ENCODE measurements around the gene CNEP1R1.
"Not testable (repeated sequence)": the region's sequence is repeated elsewhere in the genome, so short reads cannot be mapped to it uniquely, and the experiment has no call there.

CNEP1R1 gene

GRCh38 chr16:50024684-50025536, at the start of gene CNEP1R1:
Gene CNEP1R1 (plus strand): TSS chr16:50025225. CDS start chr16:50025316, 91 bp downstream.
- DNase-seq, result peak; percentile 96 to 98

DNA sequence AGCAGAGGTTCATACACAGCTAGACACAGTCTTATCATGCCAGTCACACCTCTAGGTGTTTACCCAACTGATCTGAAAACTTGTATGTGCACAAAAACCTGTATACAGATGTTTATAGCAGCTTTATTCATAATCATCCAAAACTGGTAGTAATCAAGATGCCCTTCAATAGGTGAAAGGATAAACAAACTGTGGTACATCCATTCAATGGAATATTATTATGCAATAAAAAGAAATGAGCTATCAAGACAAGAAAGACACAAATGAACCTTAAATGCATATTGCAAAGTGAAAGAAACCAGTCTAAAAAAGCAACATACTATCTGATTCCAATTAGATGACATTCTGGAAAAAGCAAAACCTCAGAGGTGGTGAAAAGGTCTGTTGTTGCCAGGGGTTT, 47.6 kb upstream of the CNEP1R1 start:
- no peak for DNase-seq

DNA sequence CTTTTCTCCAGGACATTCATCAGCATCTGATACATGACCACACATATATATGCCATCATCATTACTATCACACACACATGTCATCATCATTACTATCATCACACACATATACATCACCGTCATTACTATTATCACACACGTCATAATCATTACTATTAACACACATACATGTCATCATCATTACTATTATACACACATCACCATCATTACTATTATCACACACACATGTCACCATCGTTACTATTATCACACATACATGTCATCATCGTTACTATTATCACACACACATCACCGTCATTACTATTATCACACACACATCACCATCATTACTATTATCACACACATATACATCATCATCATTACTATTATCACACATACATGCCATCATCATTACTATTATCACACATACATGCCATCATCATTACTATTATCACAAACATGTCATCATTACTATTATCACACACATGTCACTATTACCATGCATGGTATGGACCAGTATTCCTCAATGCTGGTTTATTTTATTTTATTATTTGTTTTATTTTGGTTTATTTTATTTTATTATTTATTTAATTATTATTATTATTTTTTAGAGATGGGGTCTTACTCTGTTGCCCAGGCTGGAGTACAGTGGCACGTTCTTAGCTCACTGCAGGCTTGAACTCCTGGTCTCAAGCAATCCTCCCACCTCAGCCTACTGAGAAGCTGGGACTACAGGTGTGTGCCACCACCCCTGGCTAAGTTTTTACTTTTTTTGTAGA, 46.3 kb upstream of the CNEP1R1 start:
- DNase-seq, result no peak

- DNase-seq, result no peak
Measured at GRCh38 chr16:49980166-49980565, 44.9 kb upstream of the CNEP1R1 start.

DNA sequence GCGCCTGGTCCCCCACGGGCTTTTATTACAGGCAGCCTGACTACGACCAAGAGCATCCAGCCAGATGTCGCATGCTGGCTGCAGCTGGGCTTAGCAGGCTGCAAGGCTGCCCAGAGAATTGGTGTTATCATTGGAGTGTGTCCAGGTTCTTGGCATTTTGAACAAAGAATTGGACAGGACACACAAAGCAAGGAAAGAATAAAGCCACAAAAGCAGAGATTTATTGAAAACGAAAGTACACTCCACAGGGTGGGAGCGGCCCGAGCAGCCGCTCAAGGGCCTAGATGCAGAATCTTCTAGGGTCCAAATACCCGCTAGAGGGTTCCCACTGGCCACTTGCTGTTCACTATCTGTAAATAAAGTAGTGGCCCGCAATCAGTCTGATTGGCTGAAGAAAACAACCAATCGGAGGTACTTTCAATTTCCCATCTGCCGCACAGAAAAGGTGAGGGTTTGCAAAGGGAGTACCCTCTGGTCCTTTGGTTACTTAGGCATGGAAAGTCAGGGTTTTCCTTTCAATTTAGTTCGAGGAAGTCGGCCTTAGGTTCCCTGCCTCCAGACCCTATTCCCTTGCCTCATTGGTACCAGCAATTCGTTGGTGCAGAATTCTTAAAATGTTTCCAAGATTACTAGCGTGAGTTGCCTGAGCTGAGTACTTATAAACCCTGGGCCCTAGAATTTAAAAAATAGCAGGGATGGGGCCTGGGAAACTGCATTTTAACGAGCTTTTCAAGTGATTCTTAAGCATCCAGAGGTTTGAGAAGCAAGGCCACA, 38.5 kb upstream of the CNEP1R1 start:
- no peak for DNase-seq

- DNase-seq, result no peak
Measured at GRCh38 chr16:49987381-49987780, 37.6 kb upstream of the CNEP1R1 start.

- no peak for DNase-seq
Measured at GRCh38 chr16:49992825-49993224, 32.2 kb upstream of the CNEP1R1 start.

DNA sequence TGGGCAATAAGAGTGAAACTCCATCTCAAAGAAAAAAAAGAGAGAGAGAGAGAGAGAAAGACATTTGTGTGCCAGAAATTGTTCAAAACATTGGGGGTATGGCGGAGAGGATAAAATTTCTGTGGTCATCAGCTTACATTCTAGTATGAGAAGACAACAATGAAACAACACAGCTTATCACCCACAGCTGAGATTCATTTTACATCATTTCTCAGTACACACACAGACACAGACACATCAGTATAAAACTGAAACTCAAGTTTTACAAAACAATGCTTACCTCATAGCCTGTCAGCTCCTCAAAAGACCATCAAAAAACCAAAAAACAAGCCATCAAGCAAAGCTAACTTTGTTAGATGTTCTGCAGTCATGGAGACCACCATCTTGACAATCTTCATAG, 31.4 kb upstream of the CNEP1R1 start:
- DNase-seq, result no peak

- peak; percentile 55 to 76 for DNase-seq
Measured at GRCh38 chr16:49994006-49994405, 31.0 kb upstream of the CNEP1R1 start.

DNA sequence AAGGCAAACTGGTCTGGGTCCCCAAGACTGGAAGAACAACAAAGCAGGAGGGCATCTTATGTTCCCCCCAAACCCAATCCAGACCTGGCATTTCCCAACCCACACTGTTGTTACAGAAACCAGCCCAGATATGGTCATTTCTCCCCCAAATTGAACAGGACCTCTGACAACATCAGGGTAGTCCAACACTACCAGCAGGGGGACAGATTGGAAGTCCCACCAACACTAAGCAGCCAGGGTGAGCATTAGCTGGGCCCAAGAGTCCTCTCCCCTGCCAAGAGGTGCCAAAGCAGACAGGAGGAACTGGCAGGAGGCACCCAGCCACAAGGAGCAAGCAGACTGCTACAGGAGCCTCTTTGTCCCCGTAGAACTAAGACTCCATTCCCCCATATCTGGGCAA, 29.3 kb upstream of the CNEP1R1 start:
- no peak for DNase-seq

DNA sequence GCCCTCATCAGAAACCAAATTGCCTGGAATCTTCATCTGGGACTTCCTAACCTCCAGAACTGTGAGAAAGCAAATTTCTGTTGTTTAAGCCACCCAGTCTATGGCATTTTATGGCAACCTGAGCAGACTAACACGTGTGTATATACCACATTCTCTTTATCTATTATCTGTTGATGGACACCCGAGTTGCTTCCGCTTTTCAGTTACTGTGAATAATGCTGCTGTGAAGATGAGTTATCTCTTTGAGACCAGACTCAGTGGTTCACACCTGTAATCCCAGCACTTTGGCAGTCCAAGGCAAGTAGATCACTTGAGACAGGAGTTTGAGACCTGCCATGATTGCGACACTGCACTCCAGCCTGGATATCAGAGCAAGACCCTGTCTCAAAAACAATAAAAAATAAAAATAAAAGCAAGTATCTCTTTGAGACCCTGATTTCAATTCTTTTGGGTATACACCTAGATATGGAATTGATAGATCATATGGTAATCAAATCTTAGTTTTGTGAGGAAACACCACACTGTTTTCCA, 27.2 kb upstream of the CNEP1R1 start:
- no peak for DNase-seq

GRCh38 chr16:49998991-49999390, 26.0 kb upstream of the CNEP1R1 start:
- no peak for DNase-seq

DNA sequence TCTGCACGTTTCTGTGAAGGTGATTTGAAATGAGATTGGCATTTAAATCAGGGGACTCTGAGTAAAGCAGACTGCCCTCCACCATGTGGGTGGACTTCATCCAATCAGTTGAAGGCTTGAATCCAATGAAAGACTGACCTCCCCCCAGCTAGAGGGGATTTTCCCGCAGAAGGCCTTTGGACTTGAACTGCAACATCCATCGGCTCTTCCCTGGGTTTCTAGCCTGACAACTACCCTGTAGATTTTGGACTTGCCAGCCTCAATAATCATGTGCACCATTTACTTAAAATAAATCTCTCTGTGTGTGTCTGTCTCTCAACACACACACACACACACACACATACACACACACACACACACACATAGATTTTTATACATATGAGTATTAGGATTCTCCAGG, 23.9 kb upstream of the CNEP1R1 start:
- no peak for DNase-seq

- no peak for DNase-seq
Measured at GRCh38 chr16:50002190-50002589, 22.8 kb upstream of the CNEP1R1 start.

DNA sequence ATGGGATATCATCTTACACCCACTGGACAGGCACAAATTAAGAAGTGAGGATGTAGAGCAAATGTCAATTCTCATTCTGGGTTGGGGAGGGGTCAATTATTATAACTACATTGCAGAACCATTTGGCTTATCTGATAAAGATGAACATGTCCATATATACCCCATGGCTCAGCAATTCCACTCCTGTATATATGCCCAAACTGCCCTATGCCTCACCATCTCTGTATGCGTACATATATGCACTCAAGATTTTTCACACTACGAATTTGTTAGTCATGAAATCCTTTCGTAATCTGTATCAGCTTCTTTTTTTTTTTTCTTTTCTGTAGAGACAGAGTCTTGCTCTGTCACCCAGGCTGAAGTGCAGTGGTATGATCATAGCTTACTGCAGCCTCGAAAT, 20.8 kb upstream of the CNEP1R1 start:
- no peak for DNase-seq

DNA sequence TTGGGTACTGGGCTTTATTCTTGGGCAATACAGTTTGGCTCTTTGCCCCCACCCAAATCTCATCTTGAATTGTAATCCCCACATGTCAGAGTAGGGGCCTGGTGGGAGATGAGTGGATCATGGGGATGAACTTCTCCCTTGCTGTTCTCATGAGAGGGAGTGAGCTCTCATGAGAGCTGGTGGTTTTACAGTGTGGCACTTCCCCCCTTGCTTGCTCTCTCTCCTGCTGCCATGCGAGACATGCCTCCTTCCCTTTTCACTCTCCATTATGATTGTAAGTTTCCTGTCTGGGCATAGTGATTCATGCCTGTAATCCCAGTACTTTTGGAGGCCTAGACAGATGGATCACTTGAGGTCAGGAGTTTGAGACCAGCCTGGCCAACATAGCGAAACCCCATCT, 18.1 kb upstream of the CNEP1R1 start:
- no peak for DNase-seq

DNA sequence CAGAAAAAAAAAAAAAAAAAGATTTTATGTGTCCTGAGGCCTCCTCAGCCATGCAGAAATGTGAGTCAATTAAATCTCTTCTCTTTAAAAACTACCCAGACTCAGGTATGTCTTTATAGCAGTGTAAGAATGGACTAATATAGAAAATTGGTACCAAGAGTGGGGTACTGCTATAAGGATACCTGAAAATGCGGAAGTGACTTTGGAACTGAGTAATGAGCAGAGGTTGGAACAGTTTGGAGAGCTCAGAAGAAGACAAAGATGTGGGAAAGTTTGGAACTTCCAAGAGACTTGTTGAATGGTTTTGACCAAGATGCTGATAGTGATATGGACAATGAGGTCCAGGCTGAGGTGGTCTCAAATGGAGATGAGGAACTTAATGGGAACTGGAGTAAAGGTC, 17.3 kb upstream of the CNEP1R1 start:
- DNase-seq, result no peak

DNA sequence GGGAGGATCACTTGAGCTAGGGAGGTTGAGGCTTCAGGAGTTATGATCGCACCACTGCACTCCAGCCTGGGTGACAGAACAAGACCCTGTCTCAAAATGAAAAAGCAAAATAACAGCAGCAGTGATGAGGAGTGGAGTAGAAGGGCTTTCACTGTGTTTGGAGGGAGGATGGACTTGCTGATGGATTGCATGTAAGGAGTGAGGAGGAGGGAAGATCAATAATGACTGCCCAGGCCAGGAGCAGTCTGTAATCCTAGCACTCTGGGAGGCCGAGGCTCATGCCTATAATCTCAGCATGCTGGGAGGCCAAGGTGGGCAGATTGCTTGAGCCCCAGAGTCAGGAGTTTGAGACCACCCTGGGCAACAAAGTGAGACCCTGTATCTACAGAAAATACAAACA, 14.8 kb upstream of the CNEP1R1 start:
- no peak for DNase-seq

- DNase-seq, result peak in 1 of 2 experiments; percentile 40
Measured at GRCh38 chr16:50011707-50012106, 13.3 kb upstream of the CNEP1R1 start.

DNA sequence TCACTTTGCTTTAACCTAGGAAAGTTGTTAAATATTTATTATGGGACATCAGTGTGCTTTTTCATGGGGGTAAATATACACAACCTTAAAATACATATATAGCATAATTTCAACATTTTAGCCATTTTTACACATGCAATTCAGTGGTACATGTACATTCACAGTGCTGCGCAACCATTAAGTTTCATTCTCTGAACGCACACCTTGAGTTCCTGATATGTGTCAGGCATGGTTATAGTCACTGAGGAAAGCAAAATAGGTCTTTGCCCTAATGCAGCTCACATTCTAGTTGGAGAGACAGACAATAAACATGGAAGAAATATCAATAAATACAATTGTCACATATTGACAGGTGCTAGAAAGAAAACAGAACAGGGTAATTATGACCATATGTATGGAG, 12.8 kb upstream of the CNEP1R1 start:
- no peak for DNase-seq

DNA sequence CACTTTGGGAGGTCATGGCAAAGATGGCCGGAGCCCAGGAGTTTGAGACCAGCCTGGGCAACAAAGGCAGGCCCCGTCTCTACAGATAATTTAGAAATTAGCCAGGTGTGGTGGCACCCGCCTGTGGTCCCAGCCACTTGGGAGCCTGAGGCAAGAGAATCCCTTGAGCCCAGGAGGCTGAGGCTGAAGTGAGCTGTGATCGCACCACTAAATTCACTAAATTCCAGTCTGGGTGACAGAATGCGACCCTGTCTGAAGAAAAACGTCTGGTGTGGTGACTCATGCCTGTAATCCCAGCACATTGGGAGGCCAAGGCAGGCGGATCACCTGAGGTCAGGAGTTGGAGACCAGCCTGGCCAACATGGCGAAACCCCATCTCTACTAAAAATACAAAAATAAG, 10.8 kb upstream of the CNEP1R1 start:
- DNase-seq, result not testable (repeated sequence)

GRCh38 chr16:50015631-50016030, 9.4 kb upstream of the CNEP1R1 start:
- no peak for DNase-seq

GRCh38 chr16:50017553-50017952, 7.5 kb upstream of the CNEP1R1 start:
- no peak for DNase-seq
